Activated CD4-positive, CD25-positive, alpha-beta regulatory T cell (primary cell): Measurements from ENCODE around the gene DNAL4.
A peak's percentile ranks its signal among the peaks of the same experiment; 100 is the strongest.

Experiments
- DNase-seq, 4 experiments: peaks; one replicate each; lab custom pipeline; 2025; lab: John Stamatoyannopoulos, UW

Gene DNAL4

GRCh38 chr22:38740116-38740723, 53.7 kb downstream of the DNAL4 start:
- DNase-seq, result no peak

- no peak for DNase-seq
Measured at GRCh38 chr22:38739300-38740055, 54.5 kb downstream of the DNAL4 start.

- no peak for DNase-seq
Measured at GRCh38 chr22:38738475-38739070, 55.4 kb downstream of the DNAL4 start.

- no peak for DNase-seq
Measured at GRCh38 chr22:38737302-38738060, 56.5 kb downstream of the DNAL4 start.

- DNase-seq, result no peak
Measured at GRCh38 chr22:38736257-38736570, 57.7 kb downstream of the DNAL4 start.

GRCh38 chr22:38735465-38736256, 58.3 kb downstream of the DNAL4 start:
- DNase-seq, result no peak

- no peak for DNase-seq
Measured at GRCh38 chr22:38735126-38735464, 58.8 kb downstream of the DNAL4 start.

GRCh38 chr22:38734421-38735100, 59.4 kb downstream of the DNAL4 start:
- no peak for DNase-seq

GRCh38 chr22:38733724-38734381, 60.1 kb downstream of the DNAL4 start:
- DNase-seq, result no peak

- DNase-seq, result peak in 1 of 4 experiments; percentile 34
Measured at GRCh38 chr22:38733329-38733723, 60.6 kb downstream of the DNAL4 start.

GRCh38 chr22:38732251-38732815, 61.6 kb downstream of the DNAL4 start:
- no peak for DNase-seq

- DNase-seq, result no peak
Measured at GRCh38 chr22:38731703-38732161, 62.2 kb downstream of the DNAL4 start.

- DNase-seq, result no peak
Measured at GRCh38 chr22:38730411-38730871, 63.5 kb downstream of the DNAL4 start.

- DNase-seq, result no peak
Measured at GRCh38 chr22:38729946-38730345, 64.0 kb downstream of the DNAL4 start.

- DNase-seq, result no peak
Measured at GRCh38 chr22:38728871-38729796, 64.8 kb downstream of the DNAL4 start.
